Esophagus muscularis mucosa (tissue), 3 donors: ENCODE data around the gene CHL1.

Source experiments
- POLR2AphosphoS5 ChIP-seq, 2 donors: sonication (generic); formaldehyde crosslinking; IDR thresholded peaks; one replicate each; pipeline ENCODE4 v1.6.1; 2017; ENCODE audit warnings: antibody characterized with exemption in 2 of 2
- TF ChIP-seq, protein P1 (sequence below), 3 experiments: fragments of 200-600 bp in 2 of 3; fragments of 450-650 bp in 1 of 3; sonication (generic) in 2 of 3; IDR thresholded peaks; one replicate each; pipeline ENCODE4 v1.5.1; 2017 to 2019; ENCODE audit warnings: antibody characterized with exemption in 3 of 3, mild to moderate bottlenecking in 2 of 3, moderate library complexity in 1 of 3

DNA sequence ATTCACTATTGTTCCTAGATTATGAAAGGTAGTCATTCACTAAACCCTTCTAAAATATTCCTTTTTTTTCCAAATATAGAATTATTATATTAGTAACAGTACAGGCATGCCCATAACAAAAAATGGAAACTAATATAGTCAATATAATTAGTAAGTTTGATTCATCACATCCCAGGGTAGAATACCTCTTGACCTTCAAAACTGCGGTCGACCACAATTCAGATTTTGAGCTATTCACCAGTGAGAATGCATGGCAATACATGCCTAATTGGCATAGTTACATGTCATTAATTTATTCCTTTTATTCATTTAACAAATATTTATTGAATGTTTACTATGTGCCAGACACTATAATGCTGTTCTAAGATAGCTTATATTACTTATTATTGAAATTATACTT lies 98.0 kb downstream of the CHL1 start:
- TF ChIP-seq, protein P1, sequence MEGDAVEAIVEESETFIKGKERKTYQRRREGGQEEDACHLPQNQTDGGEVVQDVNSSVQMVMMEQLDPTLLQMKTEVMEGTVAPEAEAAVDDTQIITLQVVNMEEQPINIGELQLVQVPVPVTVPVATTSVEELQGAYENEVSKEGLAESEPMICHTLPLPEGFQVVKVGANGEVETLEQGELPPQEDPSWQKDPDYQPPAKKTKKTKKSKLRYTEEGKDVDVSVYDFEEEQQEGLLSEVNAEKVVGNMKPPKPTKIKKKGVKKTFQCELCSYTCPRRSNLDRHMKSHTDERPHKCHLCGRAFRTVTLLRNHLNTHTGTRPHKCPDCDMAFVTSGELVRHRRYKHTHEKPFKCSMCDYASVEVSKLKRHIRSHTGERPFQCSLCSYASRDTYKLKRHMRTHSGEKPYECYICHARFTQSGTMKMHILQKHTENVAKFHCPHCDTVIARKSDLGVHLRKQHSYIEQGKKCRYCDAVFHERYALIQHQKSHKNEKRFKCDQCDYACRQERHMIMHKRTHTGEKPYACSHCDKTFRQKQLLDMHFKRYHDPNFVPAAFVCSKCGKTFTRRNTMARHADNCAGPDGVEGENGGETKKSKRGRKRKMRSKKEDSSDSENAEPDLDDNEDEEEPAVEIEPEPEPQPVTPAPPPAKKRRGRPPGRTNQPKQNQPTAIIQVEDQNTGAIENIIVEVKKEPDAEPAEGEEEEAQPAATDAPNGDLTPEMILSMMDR (IDR thresholded peaks at IDR 0.05): no peak
- TF ChIP-seq POLR2AphosphoS5 (IDR thresholded peaks at IDR 0.05): no peak
